Endodermal cell (in vitro differentiated cells): Measurements from ENCODE around the gene OGT. TPM values are rescaled to one million over a fixed set of nuclear protein-coding genes. Genes with fewer than 3 reads are reported as not detected.

ENCODE experiments used
- DNase-seq: peaks from one replicate; pipeline ENCODE4 v3.0.0-alpha.2; 2017
- H3K27ac ChIP-seq: 2 replicates; pipeline ENCODE4 v1.5.1; 2013; ENCODE audit warnings: mild to moderate bottlenecking, low read depth, low read length, moderate library complexity
- H3K27me3 ChIP-seq: 2 replicates; pipeline ENCODE4 v1.6.1; 2013; ENCODE audit warnings: mild to moderate bottlenecking, low read length, moderate library complexity; ENCODE audit not compliant: insufficient read depth, control insufficient read depth, poor library complexity, severe bottlenecking
- H3K36me3 ChIP-seq: 2 replicates; pipeline ENCODE4 v1.7.0; 2013; ENCODE audit warnings: mild to moderate bottlenecking, low read length, moderate library complexity; ENCODE audit not compliant: control insufficient read depth, insufficient read depth
- H3K4me1 ChIP-seq: one replicate; pipeline ENCODE4 v1.7.0; 2013; ENCODE audit warnings: low read length; ENCODE audit not compliant: control insufficient read depth, insufficient read depth
- H3K4me3 ChIP-seq: 2 replicates; pipeline ENCODE4 v1.5.1; 2013; ENCODE audit warnings: mild to moderate bottlenecking, low read length, moderate library complexity
- H3K9ac ChIP-seq: 2 replicates; pipeline ENCODE4 v1.6.1; 2013; ENCODE audit warnings: mild to moderate bottlenecking, low read length, moderate library complexity; ENCODE audit not compliant: poor library complexity, severe bottlenecking; ENCODE audit errors: extremely low read depth
- H3K9me3 ChIP-seq: 2 replicates; pipeline ENCODE4 v1.6.1; 2013; ENCODE audit warnings: mild to moderate bottlenecking, low read length, moderate library complexity; ENCODE audit not compliant: control insufficient read depth
- H3K27ac Mint-ChIP-seq: 2 replicates; pipeline ENCODE4 v1.8.0; 2020; ENCODE audit warnings: mixed read lengths
- H3K27me3 Mint-ChIP-seq: 2 replicates; pipeline ENCODE4 v1.8.0; 2021; ENCODE audit warnings: mild to moderate bottlenecking, mixed read lengths; ENCODE audit not compliant: insufficient read depth
- H3K36me3 Mint-ChIP-seq: 2 replicates; pipeline ENCODE4 v1.8.0; 2020; ENCODE audit warnings: low read depth, mixed read lengths
- H3K4me1 Mint-ChIP-seq: 2 replicates; pipeline ENCODE4 v1.8.0; 2020; ENCODE audit warnings: mixed read lengths
- H3K4me3 Mint-ChIP-seq: 2 replicates; pipeline ENCODE4 v1.8.0; 2020; ENCODE audit warnings: mild to moderate bottlenecking, moderate library complexity, mixed read lengths
- H3K9me3 Mint-ChIP-seq: 2 replicates; pipeline ENCODE4 v1.8.0; 2020; ENCODE audit warnings: mild to moderate bottlenecking, mixed read lengths
- CTCF ChIP-seq: fragments of 200-600 bp; sonication (generic); conservative IDR thresholded peaks from 2 replicates; pipeline ENCODE4 v1.5.0; 2021; ENCODE audit warnings: antibody characterized with exemption, mild to moderate bottlenecking
- WGBS, 2 experiments: methylation state at CpG; one replicate each; pipeline versions ENCODE4 v1.1.5 to v1.1.7; 2013; ENCODE audit warnings: missing lambda C conversion rate in 2 of 2, mixed read lengths in 1 of 2; ENCODE audit not compliant: insufficient coverage in 1 of 2, insufficient read length in 1 of 2; 5-methylcytosine and 5-hydroxymethylcytosine counted together
- total RNA-seq, 2 donors: library from RNA; stranded (reverse); fragmentation: NEBNext Ultra II Directional in 1 of 2; extraction: Animal tissue kit (Norgen Biotek cat#: 25700) in 1 of 2; gene quantifications; 2 replicates in 1 of 2; 3 replicates in 1 of 2; pipeline ENCODE4 v1.2.1, GENCODE V29; 2021

The OGT gene
- total RNA-seq, 2 donors from 2014 or later, result 114 to 153 TPM

- Mint-ChIP-seq H3K36me3 (peaks cover 75% of the 10 kb centered on the region), H3K27ac (no peak overlapping the region), H3K4me3 (no peak overlapping the region), H3K9me3 (peaks cover 56% of the 10 kb centered on the region), H3K4me1 (no peaks in the 10 kb centered on the region), H3K27me3 (no peaks in the 10 kb centered on the region)
- Histone ChIP-seq H3K9ac (no peak overlapping the region), H3K9me3 (no peaks in the 10 kb centered on the region), H3K36me3 (peaks cover 52% of the 10 kb centered on the region), H3K27me3 (no peaks in the 10 kb centered on the region), H3K27ac (no peak overlapping the region), H3K4me3 (no peak overlapping the region), H3K4me1 (no peaks in the 10 kb centered on the region)
- TF ChIP-seq CTCF, result no peak
- no peak for DNase-seq
- 100% methylated on average over 2 of the region's 2 CpGs; no CpG with 5 or more reads in 1 of the 2 experiments for WGBS, 2 experiments
Observed at GRCh38 chrX:71573590-71573989, 40.7 kb downstream of the OGT start.

GRCh38 chrX:71577682-71578081, 44.8 kb downstream of the OGT start:
- no peaks in the 10 kb centered on the region for H3K4me1 Mint-ChIP-seq
- no peak for DNase-seq
- 98 to 100% methylated on average over 1 to 18 of the region's 24 CpGs for WGBS, 2 experiments
- peaks cover 43% of the 10 kb centered on the region for H3K9me3 Mint-ChIP-seq
- Histone ChIP-seq H3K27ac (no peak overlapping the region), H3K4me1 (no peaks in the 10 kb centered on the region), H3K4me3 (no peak overlapping the region), H3K27me3 (no peaks in the 10 kb centered on the region), H3K36me3 (peaks cover 37% of the 10 kb centered on the region), H3K9ac (no peak overlapping the region), H3K9me3 (no peaks in the 10 kb centered on the region)
- H3K4me3 Mint-ChIP-seq, result no peak overlapping the region
- no peaks in the 10 kb centered on the region for H3K27me3 Mint-ChIP-seq
- H3K27ac Mint-ChIP-seq, result no peak overlapping the region
- H3K36me3 Mint-ChIP-seq, result peaks cover 64% of the 10 kb centered on the region
- no peak for TF ChIP-seq CTCF

GRCh38 chrX:71578253-71579135, 45.6 kb downstream of the OGT start, which contains the start of gene GCNA:
TSS of gene GCNA (plus strand) at chrX:71578437. CDS start at chrX:71580822, 2,385 bp downstream.
- no peaks in the 10 kb centered on the region for H3K27me3 Mint-ChIP-seq
- peaks cover 31% of the 10 kb centered on the region for H3K36me3 ChIP-seq
- no peak within 1 kb of the TSS for H3K9ac ChIP-seq
- DNase-seq, result no peak
- no peak within 1 kb of the TSS for H3K4me3 ChIP-seq
- no peaks in the 10 kb centered on the region for H3K4me1 Mint-ChIP-seq
- peaks cover 42% of the 10 kb centered on the region for H3K9me3 Mint-ChIP-seq
- TF ChIP-seq CTCF, result no peak
- no peaks in the 10 kb centered on the region for H3K4me1 ChIP-seq
- no peaks in the 10 kb centered on the region for H3K27me3 ChIP-seq
- no peaks in the 10 kb centered on the region for H3K9me3 ChIP-seq
- no peak within 1 kb of the TSS for H3K27ac Mint-ChIP-seq
- WGBS, 2 experiments, result 95 to 100% methylated on average over 4 to 29 of the region's 48 CpGs
- peaks cover 58% of the 10 kb centered on the region for H3K36me3 Mint-ChIP-seq
- H3K27ac ChIP-seq, result no peak within 1 kb of the TSS
- no peak within 1 kb of the TSS for H3K4me3 Mint-ChIP-seq
